Activated T-cell treated with anti-CD3 and anti-CD28 coated beads, Interleukin-2, amount 50 U/mL, for 72 hours (primary cell): ENCODE results near the gene YWHAQ. TPM values are rescaled to one million over a fixed set of nuclear protein-coding genes. Genes with fewer than 3 reads are reported as not detected.
"Not testable (repeated sequence)": the region's sequence is repeated elsewhere in the genome, so short reads cannot be mapped to it uniquely, and the experiment has no call there.

Experiments used
- ATAC-seq, 2 donors: fragments of 150-1000 bp; cut with Tn5 transposase; replicated peaks in 1 of 2; 2 replicates each; pipeline ENCODE4 v1.10.0; 2021; ENCODE audit warnings: moderate library complexity in 2 of 2, mild to moderate bottlenecking in 1 of 2
- DNase-seq, 2 donors: peaks; one replicate each; pipeline ENCODE4 v3.0.0; 2021 to 2022; ENCODE audit warnings: mixed read lengths in 1 of 2
- H3K27ac Mint-ChIP-seq: one replicate; pipeline ENCODE4 v1.8.0; 2022; ENCODE audit warnings: mild to moderate bottlenecking, moderate library complexity, mixed read lengths
- H3K27me3 Mint-ChIP-seq: one replicate; pipeline ENCODE4 v1.8.0; 2022; ENCODE audit warnings: low read depth, mixed read lengths
- H3K36me3 Mint-ChIP-seq, 2 donors: one replicate each; pipeline ENCODE4 v1.8.0; 2022; ENCODE audit warnings: mixed read lengths in 2 of 2, mild to moderate bottlenecking in 1 of 2; ENCODE audit not compliant: insufficient read depth in 2 of 2
- H3K4me1 Mint-ChIP-seq: one replicate; pipeline ENCODE4 v1.8.0; 2022; ENCODE audit warnings: low read depth, mixed read lengths
- H3K4me3 Mint-ChIP-seq, 2 donors: one replicate each; pipeline ENCODE4 v1.8.0; 2022; ENCODE audit warnings: mild to moderate bottlenecking in 2 of 2, mixed read lengths in 2 of 2, moderate library complexity in 2 of 2
- H3K9me3 Mint-ChIP-seq, 2 donors: one replicate each; pipeline ENCODE4 v1.8.0; 2022; ENCODE audit warnings: mixed read lengths in 2 of 2
- total RNA-seq, 2 donors: library from RNA; stranded (reverse); gene quantifications; one replicate each; pipeline ENCODE4 v1.2.3, GENCODE V29; 2022

Gene YWHAQ
- total RNA-seq, 2 donors from 2014 or later, result 207 to 251 TPM

GRCh38 chr2:9638532-9638931 lies 7.7 kb upstream of the YWHAQ start:
- ATAC-seq (no peak), DNase-seq (no peak)
- Mint-ChIP-seq H3K9me3 (no peaks in the 10 kb centered on the region), H3K4me1 (peaks cover 46% of the 10 kb centered on the region), H3K36me3 (no peaks in the 10 kb centered on the region), H3K27me3 (peaks cover 16% of the 10 kb centered on the region), H3K27ac (no peak overlapping the region), H3K4me3 (no peak overlapping the region)

- H3K4me1 Mint-ChIP-seq, result peaks cover 34% of the 10 kb centered on the region
- ATAC-seq (peak; percentile 18 to 30), DNase-seq (no peak)
- no peak overlapping the region for H3K4me3 Mint-ChIP-seq
- H3K9me3 Mint-ChIP-seq, result no peaks in the 10 kb centered on the region
- H3K27me3 Mint-ChIP-seq, result peaks cover 16% of the 10 kb centered on the region
- H3K36me3 Mint-ChIP-seq, result no peaks in the 10 kb centered on the region
- H3K27ac Mint-ChIP-seq, result no peak overlapping the region
Measured at GRCh38 chr2:9637330-9637729, 6.5 kb upstream of the YWHAQ start.

- H3K9me3 Mint-ChIP-seq, result no peaks in the 10 kb centered on the region
- no peak overlapping the region for H3K27ac Mint-ChIP-seq
- H3K4me3 Mint-ChIP-seq, result no peak overlapping the region
- no peak for DNase-seq
- H3K36me3 Mint-ChIP-seq, result peaks cover 7 to 9% of the 10 kb centered on the region in 2 donors
- H3K27me3 Mint-ChIP-seq, result peaks cover 11% of the 10 kb centered on the region
- H3K4me1 Mint-ChIP-seq, result peaks cover 25% of the 10 kb centered on the region
- ATAC-seq, result no peak
Measured at GRCh38 chr2:9634133-9634532, 3.3 kb upstream of the YWHAQ start.

- H3K4me1 Mint-ChIP-seq, result peaks cover 35% of the 10 kb centered on the region
- H3K9me3 Mint-ChIP-seq, result no peaks in the 10 kb centered on the region
- peaks cover 19 to 23% of the 10 kb centered on the region in 2 donors for H3K36me3 Mint-ChIP-seq
- DNase-seq (no peak), ATAC-seq (no peak)
- H3K27ac Mint-ChIP-seq, result peak overlapping the region; percentile 12
- H3K4me3 Mint-ChIP-seq, result peak overlapping the region; percentile 77 to 93
- peaks cover 7% of the 10 kb centered on the region for H3K27me3 Mint-ChIP-seq
Measured at GRCh38 chr2:9631878-9632700, 1.3 kb upstream of the YWHAQ start.

- Mint-ChIP-seq H3K4me3 (peak overlapping the region; percentile 77 to 93), H3K9me3 (no peaks in the 10 kb centered on the region), H3K36me3 (peaks cover 20 to 26% of the 10 kb centered on the region in 2 donors), H3K4me1 (peaks cover 41% of the 10 kb centered on the region), H3K27me3 (peaks cover 7% of the 10 kb centered on the region), H3K27ac (peak overlapping the region; percentile 91)
- no peak for ATAC-seq
- no peak for DNase-seq
Measured at GRCh38 chr2:9631553-9631819, 689 bp upstream of the YWHAQ start.

GRCh38 chr2:9630117-9630735 lies 571 bp downstream of the YWHAQ start:
- H3K27ac Mint-ChIP-seq, result peak overlapping the region; percentile 97
- peak overlapping the region; percentile 89 to 99 for H3K4me3 Mint-ChIP-seq
- H3K9me3 Mint-ChIP-seq, result no peaks in the 10 kb centered on the region
- peaks cover 7% of the 10 kb centered on the region for H3K27me3 Mint-ChIP-seq
- H3K4me1 Mint-ChIP-seq, result peaks cover 53% of the 10 kb centered on the region
- peaks cover 20 to 30% of the 10 kb centered on the region in 2 donors for H3K36me3 Mint-ChIP-seq
- DNase-seq (peak; percentile 86), ATAC-seq (peak; percentile 61 to 65)

GRCh38 chr2:9629222-9630116 lies 1.3 kb downstream of the YWHAQ start:
- ATAC-seq (no peak), DNase-seq (no peak)
- peaks cover 55% of the 10 kb centered on the region for H3K4me1 Mint-ChIP-seq
- H3K27me3 Mint-ChIP-seq, result peaks cover 7% of the 10 kb centered on the region
- peak overlapping the region; percentile 89 to 99 for H3K4me3 Mint-ChIP-seq
- peaks cover 20 to 31% of the 10 kb centered on the region in 2 donors for H3K36me3 Mint-ChIP-seq
- H3K27ac Mint-ChIP-seq, result peak overlapping the region; percentile 97
- no peaks in the 10 kb centered on the region for H3K9me3 Mint-ChIP-seq

- ATAC-seq (no peak), DNase-seq (peak in 1 of 2 donors; percentile 31)
- peak overlapping the region; percentile 81 for H3K27ac Mint-ChIP-seq
- peaks cover 23 to 41% of the 10 kb centered on the region in 2 donors for H3K36me3 Mint-ChIP-seq
- peaks cover 7% of the 10 kb centered on the region for H3K27me3 Mint-ChIP-seq
- H3K4me1 Mint-ChIP-seq, result peaks cover 63% of the 10 kb centered on the region
- H3K4me3 Mint-ChIP-seq, result peak overlapping the region; percentile 89 to 99
- no peaks in the 10 kb centered on the region for H3K9me3 Mint-ChIP-seq
Measured at GRCh38 chr2:9627310-9627709, 3.5 kb downstream of the YWHAQ start.

GRCh38 chr2:9623151-9623550 lies 7.6 kb downstream of the YWHAQ start:
- peak overlapping the region; percentile 64 for H3K27ac Mint-ChIP-seq
- DNase-seq (no peak), ATAC-seq (no peak)
- no peaks in the 10 kb centered on the region for H3K27me3 Mint-ChIP-seq
- peaks cover 17 to 37% of the 10 kb centered on the region in 2 donors for H3K36me3 Mint-ChIP-seq
- no peak overlapping the region for H3K4me3 Mint-ChIP-seq
- peaks cover 81% of the 10 kb centered on the region for H3K4me1 Mint-ChIP-seq
- no peaks in the 10 kb centered on the region for H3K9me3 Mint-ChIP-seq

- peaks cover 13 to 33% of the 10 kb centered on the region in 2 donors for H3K36me3 Mint-ChIP-seq
- not testable (repeated sequence) for ATAC-seq, DNase-seq, H3K27me3 Mint-ChIP-seq, H3K9me3 Mint-ChIP-seq
- H3K4me1 Mint-ChIP-seq, result peaks cover 81% of the 10 kb centered on the region
- peak overlapping the region in 1 of 2 donors; percentile 8 for H3K4me3 Mint-ChIP-seq
- H3K27ac Mint-ChIP-seq, result peak overlapping the region; percentile 66
Measured at GRCh38 chr2:9621655-9622054, 9.1 kb downstream of the YWHAQ start.

GRCh38 chr2:9618410-9618809 lies 12.4 kb downstream of the YWHAQ start:
- Mint-ChIP-seq H3K9me3 (no peaks in the 10 kb centered on the region), H3K27me3 (no peaks in the 10 kb centered on the region), H3K27ac (peak overlapping the region; percentile 84), H3K4me1 (peaks cover 90% of the 10 kb centered on the region), H3K4me3 (peak overlapping the region; percentile 74 to 79), H3K36me3 (peaks cover 13 to 31% of the 10 kb centered on the region in 2 donors)
- ATAC-seq (peak; percentile 86 to 88), DNase-seq (peak in 1 of 2 donors; percentile 41)

GRCh38 chr2:9617749-9618148 lies 13.0 kb downstream of the YWHAQ start:
- DNase-seq (no peak), ATAC-seq (no peak)
- H3K9me3 Mint-ChIP-seq, result no peaks in the 10 kb centered on the region
- H3K36me3 Mint-ChIP-seq, result peaks cover 13 to 29% of the 10 kb centered on the region in 2 donors
- H3K27ac Mint-ChIP-seq, result peak overlapping the region; percentile 98
- H3K4me3 Mint-ChIP-seq, result peak overlapping the region; percentile 45 to 66
- peaks cover 96% of the 10 kb centered on the region for H3K4me1 Mint-ChIP-seq
- no peaks in the 10 kb centered on the region for H3K27me3 Mint-ChIP-seq

GRCh38 chr2:9617296-9617695 lies 13.5 kb downstream of the YWHAQ start:
- no peaks in the 10 kb centered on the region for H3K9me3 Mint-ChIP-seq
- H3K27me3 Mint-ChIP-seq, result no peaks in the 10 kb centered on the region
- peaks cover 100% of the 10 kb centered on the region for H3K4me1 Mint-ChIP-seq
- peak overlapping the region; percentile 98 for H3K27ac Mint-ChIP-seq
- ATAC-seq (no peak), DNase-seq (no peak)
- H3K4me3 Mint-ChIP-seq, result peak overlapping the region; percentile 45 to 66
- peaks cover 13 to 28% of the 10 kb centered on the region in 2 donors for H3K36me3 Mint-ChIP-seq
